Activated CD4-positive, CD25-positive, alpha-beta regulatory T cell (primary cell): ENCODE data around the gene KLF16.

ENCODE experiments used
- DNase-seq, 4 experiments: peaks; one replicate each; lab custom pipeline; 2025; lab: John Stamatoyannopoulos, UW

Gene KLF16

DNA sequence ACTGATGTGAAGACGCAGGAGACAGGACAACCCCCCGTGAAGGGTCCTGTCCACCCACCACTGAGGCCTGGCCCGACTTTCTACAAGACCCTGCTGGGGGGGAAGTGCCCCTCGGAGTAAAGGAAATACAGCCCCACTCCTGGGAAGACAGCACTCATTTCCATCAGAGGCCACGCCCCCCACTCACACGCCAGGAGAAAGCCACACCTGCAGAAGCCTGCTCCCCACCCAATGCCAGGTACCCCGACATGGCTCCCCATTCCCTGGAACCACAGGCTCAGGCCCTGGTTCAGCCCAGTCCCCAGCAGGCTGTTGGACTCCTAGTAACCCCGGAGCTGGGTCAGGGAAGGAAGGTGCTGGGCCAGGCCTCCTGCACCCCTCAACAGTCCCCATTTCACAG is 40.4 kb downstream of the KLF16 start:
- DNase-seq: no peak

DNA sequence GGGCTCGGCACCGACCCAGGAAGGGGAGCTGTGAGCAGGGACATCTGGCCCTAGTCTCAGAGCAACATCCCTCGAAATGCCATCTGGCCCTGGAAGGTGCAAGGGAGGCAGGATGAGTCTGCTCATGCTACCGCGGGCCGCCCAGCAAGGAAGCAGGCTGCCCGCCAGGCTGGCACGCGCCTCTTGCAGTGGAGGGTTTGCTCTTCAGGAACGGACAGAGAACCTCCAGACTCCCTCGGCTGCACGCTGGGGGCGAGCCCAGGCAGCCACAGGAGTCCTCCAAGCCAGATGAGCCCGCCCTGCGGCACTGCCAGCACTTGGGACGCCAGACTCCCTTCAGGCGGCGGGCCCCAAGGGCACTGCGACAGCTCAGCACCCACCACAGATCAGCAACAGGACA is 41.2 kb downstream of the KLF16 start:
- no peak for DNase-seq

DNA sequence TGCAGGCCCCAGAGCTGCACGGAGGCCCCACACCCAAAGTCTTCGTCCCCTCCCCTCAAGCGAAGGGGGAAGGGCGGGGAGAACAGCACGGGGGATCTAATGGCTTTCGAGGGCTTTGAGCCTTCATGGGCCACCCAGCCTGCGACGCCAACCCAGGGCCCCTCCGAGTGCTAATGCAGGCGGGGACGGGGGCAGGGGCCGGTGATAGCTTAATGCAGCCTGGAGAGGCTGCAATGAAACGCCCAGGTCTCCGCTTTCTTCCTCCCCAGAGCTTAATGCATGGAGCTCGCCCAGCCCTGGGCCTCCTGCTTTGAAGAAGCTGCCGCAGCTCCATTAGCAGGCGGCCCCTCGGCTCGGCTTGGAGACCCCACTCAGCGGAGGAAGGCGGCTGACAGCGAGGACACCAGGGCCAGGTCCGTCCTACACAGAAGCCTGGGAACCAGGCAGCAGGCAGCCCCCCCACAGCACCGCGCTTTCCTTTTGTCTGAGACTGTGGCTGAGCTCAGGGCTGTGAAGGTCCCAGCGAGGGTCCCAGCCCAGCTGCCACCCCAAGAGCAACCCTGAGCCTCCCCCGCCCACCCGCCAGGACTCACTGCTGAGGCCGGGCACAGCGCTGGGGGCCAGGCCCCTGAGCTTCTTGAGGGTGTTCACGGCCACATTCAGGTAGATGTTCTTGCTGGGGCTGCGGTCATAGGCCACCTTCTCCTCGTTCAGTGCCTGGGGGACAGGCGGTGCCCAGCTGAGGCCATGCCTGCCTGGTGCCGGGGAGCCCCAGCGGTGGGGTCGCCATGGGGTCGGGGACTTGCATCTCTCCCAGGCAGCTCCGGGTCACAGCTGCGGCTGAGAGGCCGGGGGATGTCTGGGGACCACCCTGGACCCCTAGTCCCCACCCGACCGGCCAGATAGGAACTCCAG is 43.8 kb downstream of the KLF16 start:
- no peak for DNase-seq

DNA sequence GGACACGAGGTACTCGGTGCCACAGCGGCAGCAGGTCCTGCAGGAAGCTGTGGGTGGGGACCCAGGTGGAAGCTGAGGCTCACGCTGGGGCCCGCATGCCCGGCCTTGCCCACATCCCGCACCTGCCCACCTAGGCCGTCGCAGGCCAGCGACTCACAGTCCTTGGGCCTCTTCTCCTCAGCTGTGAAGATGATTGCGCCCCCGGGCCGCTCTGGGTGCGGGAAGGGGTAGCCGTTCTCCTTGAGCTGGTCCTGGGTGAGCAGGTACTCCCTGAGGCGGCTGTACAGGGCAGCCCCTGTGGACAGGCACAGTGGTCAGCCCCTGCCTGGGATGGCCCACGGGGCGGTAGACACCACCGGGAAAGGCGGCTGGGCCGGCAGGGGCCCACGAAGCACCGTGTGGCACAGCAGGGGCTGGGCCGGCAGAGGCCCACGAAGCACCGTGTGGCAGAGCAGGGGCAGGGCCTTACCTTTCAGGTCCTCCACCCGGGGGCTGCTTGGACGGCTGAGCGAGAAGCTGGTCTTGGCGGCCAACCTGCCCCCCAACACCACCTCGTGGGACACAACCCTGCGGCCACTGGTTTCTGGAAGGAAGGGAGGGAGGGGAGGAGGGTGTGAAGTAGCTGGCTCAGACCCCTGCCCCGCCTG is 44.7 kb downstream of the KLF16 start:
- DNase-seq: no peak

DNA sequence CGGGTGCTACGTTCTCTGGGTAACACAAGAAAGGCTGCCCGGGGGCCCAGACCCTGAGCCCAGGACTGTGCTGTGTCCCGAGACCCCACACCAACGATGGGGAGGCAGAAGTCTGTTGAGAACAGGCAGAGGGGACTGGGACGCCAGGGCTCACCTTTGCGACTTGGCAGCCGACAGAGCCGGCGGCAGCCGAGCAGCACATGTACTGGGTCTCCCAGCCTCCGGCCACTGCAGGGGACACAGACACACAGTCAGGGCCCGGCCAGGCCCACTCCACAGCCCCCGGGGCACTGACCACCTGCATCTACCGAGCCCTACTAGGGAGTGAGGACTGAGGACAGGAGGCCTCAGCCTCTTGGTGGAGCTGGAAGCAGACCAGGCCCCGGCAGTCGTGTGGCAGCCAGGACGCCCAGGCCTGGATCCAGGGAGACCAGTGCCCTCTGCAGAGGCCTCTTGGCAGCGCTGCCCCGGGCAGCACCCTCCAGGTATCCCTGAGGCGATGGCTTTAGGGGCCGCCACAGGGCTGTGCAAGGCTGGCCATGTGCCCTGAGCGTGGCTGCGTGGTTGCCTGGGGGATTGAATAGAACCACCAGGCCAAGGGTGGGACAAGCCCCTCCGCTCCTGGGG is 45.7 kb downstream of the KLF16 start:
- DNase-seq: no peak

DNA sequence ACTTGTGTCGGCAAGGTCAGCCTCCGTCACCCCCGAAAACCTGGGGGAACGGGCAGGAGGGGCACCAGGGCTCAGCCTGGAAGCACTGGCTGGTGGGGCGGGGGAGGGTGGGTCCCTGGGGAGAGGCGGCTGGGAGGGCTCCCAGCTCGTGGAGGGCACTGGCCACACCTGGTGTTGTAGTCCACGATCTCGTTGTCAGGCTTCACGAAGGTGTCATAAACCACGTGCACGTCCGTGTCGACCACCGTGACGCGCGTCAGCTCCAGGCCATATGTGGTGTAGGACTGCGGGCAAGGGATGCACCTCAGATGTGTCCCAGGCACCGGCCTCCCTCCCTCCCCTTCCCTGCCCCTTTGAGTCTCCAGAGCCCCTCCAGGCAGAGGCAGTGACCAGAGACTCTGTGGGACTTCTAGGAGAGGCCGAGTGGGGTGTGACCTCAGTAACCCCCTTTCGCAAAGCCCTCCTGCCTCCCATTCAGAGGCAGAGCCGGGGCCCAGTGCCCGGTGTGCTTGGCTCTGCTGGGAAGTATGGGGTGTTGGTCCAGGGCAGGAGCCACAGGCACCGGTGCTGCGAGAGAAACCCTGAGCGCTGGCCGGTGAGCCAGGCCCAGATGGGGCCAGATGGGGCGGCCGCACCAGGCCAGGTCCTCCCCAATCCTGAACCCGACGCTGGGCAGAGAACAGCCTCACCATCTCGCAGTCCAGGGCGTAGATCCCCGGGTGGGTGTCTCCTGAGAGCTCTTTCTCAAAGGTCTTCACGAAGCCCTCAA is 46.7 kb downstream of the KLF16 start:
- no peak for DNase-seq

DNA sequence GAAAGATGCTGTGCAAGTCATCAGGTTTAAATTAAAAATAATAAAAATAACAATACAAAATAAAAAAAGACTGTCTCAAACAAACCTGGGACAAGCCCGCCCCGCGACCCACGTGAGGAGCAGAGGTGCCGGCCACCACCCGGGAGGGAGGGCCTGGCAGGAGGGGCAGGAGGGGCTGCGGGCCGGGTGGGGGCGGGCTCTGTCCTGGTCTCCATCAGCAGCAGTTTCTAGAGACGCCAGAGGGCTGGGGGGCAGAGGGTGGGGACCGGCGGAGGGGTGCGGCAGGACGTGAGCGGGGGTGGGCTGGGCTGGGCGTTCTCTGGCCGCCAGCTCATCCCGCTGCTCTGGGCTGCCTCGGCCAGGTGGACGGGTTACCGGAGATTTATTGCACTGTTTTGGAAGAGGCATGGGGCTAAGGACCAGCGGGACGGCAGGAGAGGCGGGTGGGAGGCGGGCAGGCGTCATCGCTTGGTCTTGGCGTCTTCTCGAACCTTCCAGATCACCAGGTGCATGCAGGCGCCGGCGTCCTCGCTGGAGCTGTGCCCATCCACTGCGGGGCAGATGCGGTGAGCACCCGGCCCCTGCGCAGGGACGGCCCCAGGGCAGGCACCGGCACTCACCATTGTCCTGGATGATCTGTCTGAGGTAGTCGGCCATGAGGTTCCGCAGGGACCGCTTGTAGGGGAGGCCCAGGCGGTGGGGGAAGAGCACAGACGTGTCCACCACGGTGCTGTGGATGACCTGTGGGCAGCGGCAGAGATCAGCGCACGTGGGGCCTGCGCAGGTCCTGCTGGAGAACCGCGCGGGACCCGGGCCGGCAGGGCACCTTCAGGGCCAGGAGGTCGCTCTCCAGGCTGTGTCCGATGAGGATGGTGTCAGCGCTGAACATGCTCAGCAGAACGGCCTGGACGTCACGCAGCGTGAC is 47.5 kb downstream of the KLF16 start:
- DNase-seq: no peak

DNA sequence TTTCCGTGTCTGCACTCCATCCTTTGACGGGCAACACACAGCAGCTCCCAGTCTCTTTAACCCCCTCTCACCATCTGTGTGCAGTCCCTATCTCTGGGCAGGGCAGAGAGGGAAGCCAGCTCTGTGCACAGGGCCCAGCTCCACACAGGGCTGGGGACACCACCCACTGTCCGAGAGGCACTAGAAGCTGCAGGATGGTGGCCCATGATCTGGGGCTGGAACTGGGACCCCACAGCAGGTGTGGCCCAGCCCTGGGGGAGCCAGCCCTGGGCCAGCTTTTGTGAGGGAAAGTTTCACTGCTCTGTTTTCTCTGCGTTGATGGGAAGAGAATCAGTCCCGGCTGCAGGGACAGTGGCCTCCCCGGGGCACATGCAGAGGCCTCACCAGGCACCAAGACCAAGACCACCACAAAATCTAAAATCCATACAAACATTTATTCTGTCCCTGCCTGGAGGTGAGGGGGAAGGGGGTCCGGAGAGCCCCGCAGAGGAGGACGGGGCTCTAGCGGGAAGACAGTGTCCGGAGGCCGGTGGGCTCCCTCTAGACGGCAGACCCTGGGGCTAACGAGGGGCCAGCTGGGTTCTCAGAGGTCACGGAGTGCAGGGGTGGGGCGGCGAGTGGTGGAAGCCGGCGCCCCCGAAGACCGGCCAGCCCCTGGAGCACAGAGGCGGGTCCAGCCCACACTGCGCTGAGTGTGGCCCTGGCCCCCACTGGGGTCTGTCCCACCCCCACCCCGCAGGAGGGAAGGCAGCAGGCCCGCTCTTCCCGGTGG is 48.4 kb downstream of the KLF16 start:
- DNase-seq: no peak

DNA sequence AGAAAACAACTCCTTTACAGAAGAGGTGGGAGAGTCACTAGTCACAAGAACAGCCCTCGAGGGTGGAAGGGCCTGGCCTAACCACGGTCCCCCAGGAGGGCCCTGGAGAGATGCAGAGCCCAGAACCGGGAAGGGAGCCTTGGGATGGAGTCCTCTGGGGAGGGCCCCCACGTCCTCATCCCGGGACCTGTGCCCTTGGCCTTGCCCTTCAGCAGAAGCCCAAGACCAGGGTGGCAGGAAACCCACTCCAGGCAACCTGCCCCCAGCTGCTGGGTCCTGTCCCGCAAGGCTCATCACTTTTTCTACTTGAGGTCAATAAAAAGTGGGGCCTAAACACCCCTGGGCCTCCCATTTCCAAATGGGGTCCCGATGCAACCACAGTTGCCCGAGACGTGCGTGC is 49.0 kb downstream of the KLF16 start:
- no peak for DNase-seq

DNA sequence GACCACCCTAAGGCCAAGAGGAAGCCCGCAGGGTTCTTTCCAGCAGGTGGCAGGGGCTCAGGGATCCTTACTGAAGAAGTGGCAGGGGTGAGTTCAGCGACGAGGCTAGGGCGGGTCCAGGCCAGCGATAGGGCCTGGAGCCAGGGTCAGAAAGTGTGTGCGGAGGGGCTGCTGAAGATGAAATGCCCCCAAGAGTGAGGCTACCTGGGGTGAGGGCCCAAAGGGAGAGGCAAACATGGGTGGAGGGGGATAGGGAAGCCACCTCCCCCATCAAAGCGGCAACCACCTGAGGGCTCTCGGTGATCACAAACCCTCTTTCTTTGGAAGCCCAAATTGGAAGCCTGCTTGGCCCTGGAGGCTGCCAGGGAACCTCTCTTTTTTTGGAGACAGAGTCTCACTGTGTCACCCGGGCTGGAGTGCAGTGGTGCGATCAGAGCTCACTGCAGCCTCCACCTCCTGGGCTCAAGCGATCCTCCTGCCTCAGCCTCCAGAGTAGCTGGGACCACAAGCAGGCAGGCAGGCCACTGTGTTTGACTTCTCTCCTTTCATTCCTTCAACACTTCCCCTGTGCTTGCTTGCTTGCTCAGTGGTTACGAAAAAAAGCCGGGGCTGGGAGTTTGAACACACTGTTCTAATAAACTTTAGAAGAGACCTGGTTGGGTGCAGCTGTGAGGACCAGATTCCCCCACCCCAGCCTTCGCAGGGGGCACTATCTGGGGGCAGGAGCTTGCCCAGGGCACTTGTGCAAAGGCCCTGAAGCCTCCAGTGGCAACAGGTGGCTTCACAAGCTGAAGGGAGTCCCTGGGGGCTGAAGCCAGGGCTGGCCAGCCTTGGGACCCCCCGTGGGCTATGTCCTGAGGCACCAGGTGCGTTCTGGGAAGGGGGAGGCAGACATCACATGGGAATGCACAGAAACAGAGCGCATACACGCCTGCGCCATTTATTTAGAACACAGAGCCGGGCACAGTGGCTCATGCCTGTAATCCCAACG is 49.9 kb downstream of the KLF16 start:
- DNase-seq: no peak

DNA sequence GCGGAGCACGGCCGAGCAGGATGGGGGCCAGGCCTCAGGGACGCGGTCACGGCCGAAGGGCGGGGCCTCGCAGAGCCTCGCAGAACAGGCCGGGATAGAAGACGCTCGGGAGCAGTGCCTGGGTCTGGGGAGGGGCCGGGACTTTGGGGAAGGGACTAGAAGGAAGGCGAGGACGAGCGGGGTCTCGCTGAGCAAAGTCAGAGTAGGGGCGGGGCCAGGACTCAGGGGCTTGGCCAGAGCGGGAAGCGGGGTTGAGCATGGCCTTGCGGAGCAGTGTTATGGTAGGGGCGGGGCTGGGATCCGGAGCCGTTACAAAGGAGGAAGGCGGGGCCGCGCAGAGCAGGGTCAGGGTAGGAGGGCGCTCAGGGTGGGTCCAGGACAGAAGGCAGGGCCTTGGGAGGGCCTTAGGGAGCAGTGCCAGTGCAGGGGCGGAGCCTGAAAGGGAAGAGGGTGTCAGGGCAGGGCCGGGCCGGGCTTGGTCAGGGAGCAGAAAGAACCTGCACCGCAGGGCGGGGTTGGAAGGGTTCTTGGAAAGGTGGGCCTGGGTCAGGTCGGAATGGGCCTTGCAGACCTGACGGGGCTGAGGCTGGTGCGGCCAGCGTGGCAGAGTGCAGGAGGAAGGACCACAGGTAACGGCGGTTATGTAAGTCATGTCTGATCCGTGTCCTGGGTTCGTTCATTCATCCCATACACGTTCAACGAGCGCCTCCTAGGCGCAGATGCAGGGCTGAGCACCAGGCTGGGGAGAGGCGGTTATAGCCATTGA is 50.8 kb downstream of the KLF16 start:
- peak; percentile 63 to 80 (median 78) for DNase-seq

DNA sequence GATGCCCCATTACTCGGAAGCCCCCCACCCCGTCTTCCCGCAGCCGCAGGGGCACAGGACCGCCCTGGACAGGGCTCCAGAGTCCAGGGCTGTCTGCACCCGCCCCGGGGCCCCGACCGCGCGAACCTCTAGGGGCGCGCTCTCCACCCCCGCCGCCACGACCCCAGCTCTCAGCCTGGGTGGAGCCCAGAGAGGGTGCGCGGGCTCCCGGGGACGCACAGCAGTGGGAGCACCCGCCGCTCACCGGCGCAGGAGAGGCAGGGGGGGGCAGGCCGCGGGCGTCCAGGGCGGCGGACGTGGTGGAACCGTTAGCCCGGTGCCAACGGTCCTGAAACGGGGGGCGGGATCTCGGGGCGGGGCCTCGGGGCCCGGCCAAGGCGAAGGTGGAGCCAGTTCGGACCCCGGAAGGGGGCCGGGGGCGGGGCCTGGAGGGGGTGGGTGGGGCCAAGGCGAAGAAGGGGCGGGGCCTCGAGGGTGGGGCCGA is 51.4 kb downstream of the KLF16 start, which contains the start of gene ATP8B3:
Gene ATP8B3 (minus strand): TSS at position 335 of the 484 bp plus-strand sequence. CDS start 540 bp downstream, outside the sequence.
- peak in 2 of 4 experiments; percentile 63 to 78 for DNase-seq

DNA sequence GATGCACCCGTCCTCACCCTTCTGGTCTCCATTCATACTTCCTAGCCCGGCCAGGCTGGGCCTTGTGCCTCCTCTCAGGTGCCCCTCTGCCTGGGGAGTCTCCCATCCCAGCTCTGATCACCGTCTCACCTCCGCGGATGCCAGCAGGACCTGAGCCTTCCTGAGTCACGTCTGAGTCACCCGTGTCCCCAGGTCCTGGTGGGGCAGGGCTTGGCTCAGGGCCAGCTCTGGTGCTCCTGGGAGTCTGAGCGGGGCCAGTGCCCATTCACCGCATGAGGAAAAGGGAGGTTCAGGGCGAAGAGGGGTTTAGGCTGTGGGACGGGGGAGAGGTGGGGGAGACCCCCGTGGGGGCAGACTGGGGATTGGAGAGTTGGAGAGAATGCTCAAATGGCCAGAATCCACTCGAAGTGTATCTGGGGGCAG is 51.9 kb downstream of the KLF16 start:
- peak in 1 of 4 experiments; percentile 23 for DNase-seq

DNA sequence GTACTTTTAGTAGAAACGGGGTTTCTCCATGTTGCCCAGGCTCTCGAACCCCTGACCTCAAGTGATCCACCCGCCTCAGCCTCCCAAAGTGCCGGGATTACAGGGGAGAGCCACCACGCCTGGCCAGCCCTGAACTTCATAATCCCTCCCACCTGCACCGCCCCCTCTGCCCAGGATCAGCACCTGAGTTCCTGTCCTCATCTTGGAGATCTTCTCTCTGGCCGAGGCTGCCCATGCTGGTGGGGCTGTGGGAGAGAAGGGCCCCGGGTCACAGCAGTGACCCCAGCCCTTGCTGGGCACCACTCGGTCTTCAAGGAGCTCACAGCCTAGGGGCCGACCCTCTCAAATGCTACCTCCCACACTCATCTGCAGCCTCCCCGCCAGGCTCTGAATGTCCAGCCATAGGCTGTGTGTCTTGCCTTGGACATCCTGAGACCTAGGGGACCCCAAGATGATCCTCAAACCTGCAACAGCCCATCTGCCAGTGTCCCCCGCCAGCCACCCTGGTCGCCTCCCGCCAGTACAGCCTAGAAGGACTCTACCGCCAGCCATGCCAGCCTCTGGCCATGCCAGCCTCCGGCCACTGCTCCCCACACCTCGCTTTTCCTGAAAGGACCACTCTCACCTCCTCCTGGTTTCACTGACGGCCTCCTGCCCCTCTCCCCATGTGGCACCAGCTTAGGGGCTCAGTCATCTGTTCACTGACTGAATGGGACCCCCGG is 52.8 kb downstream of the KLF16 start:
- DNase-seq: no peak

DNA sequence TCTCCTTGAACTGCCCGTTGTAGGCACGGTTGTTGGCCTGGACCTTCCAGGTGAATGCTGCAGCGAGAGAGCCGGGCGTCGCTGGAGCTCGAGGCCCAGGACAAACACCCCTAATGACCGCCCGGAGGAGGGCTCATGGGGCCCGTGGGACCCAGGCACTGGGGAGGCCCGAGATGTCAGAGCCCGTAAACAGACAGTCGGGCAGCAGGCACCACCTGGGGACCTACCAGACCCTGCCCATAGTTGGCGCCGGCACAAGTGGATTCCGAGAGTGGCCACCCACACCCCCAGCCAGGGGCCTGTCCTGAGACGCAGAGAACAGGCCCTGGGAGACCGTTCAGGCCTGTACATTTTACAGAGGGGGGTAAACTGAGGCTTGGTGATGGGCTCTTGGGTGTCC is 53.7 kb downstream of the KLF16 start:
- no peak for DNase-seq

DNA sequence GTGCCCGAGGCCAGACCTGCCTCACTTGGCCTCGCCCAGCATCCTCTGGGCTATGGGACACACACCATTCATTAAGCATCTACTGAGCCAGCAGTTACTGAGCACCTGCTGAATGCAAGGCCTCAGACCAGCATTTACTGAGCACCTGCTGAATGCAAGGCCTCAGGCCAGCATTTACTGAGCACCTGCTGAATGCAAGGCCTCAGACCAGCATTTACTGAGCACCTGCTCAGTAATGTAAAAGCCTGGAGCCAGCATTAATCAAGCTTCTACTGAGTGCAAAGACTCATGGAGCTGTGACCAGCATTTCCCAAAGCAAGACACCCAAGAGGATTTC is 55.0 kb downstream of the KLF16 start:
- no peak for DNase-seq

DNA sequence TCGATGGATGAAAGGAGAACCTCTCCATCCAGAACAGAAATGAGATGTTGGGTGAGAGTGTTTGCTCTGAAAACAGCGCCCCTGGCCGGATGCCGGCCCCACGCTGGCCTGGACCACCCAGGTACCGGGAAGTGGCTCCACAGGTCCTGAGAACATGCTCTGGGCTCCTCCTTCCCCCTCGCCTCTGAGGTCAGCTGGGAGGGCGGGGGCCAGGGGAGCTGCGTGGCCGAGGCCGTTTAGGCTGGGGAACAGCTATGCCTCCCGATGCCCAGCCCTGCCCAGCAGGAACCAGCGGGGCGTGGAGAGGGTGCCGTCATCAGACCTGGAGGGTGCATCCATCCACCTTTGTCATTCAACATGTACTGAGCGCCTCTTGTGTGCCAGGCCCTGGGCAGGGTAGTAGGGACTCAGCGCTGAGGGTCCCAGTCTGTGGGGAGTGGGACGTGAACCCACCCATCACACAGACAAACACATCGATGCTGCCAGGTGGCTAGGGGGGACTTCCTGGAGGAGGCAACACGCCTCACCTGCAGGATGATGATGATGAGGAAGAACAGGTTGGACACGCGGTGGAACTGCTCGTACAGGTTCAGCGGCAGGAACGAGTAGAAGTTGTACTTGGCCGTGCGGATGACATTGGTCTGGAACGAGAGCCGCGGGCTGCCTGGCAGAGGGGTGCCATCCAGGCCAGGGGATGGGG is 55.5 kb downstream of the KLF16 start:
- DNase-seq: no peak
